ENCODE data around the gene MOGAT3. TPM values are rescaled to one million over a fixed set of nuclear protein-coding genes. Genes with fewer than 3 reads are reported as not detected.

MOGAT3 gene
- total RNA-seq, 2 donors from 2014 or later, result 1.3 TPM; not detected in 1

GRCh38 chr7:101245147-101245668 is 44.4 kb upstream of the MOGAT3 start:
- no peak overlapping the region for H3K9ac ChIP-seq (ENCODE audit: extremely low read depth, low read length, poor library complexity, severe bottlenecking)
- H3K36me3 ChIP-seq (ENCODE audit: control insufficient read depth, insufficient read depth, low read length), result peaks cover 20% of the 10 kb centered on the region

GRCh38 chr7:101244375-101245146 is 43.7 kb upstream of the MOGAT3 start, which contains the start of gene FIS1:
Gene FIS1 (minus strand): TSS chr7:101245081. CDS start chr7:101245004, 77 bp downstream.
- Mint-ChIP-seq H3K4me3 (peak within 1 kb of the TSS; percentile 90), H3K27me3 (ENCODE audit: insufficient read depth) (no peaks in the 10 kb centered on the region), H3K36me3 (ENCODE audit: low read depth) (peaks cover 29% of the 10 kb centered on the region), H3K9me3 (no peaks in the 10 kb centered on the region), H3K27ac (peak within 1 kb of the TSS; percentile 95), H3K4me1 (peaks cover 9% of the 10 kb centered on the region)
- 0 to 1% methylated on average over 16 to 45 of the region's 45 CpGs for WGBS, 2 experiments (ENCODE audit: insufficient coverage in 1 of 2, insufficient read length in 1 of 2)
- TF ChIP-seq CTCF (conservative IDR thresholded peaks at IDR 0.05), result peak; percentile 95
- Histone ChIP-seq H3K4me1 (ENCODE audit: control insufficient read depth, insufficient read depth, low read length) (peaks cover 5% of the 10 kb centered on the region), H3K27ac (ENCODE audit: low read depth, low read length) (peak within 1 kb of the TSS; percentile 59), H3K9me3 (ENCODE audit: control insufficient read depth, low read length) (no peaks in the 10 kb centered on the region), H3K4me3 (ENCODE audit: low read length) (peak within 1 kb of the TSS; percentile 100), H3K27me3 (ENCODE audit: control insufficient read depth, insufficient read depth, low read length, poor library complexity, severe bottlenecking) (no peaks in the 10 kb centered on the region), H3K36me3 (ENCODE audit: control insufficient read depth, insufficient read depth, low read length) (peaks cover 21% of the 10 kb centered on the region), H3K9ac (ENCODE audit: extremely low read depth, low read length, poor library complexity, severe bottlenecking) (peak within 1 kb of the TSS; percentile 49)
- peak; percentile 98 for DNase-seq

More at GRCh38 chr7:101245147-101245668, 44.4 kb upstream of the MOGAT3 start:
- Histone ChIP-seq H3K4me1 (ENCODE audit: control insufficient read depth, insufficient read depth, low read length) (peaks cover 5% of the 10 kb centered on the region), H3K9me3 (ENCODE audit: control insufficient read depth, low read length) (no peaks in the 10 kb centered on the region), H3K4me3 (ENCODE audit: low read length) (peak overlapping the region; percentile 100), H3K27me3 (ENCODE audit: control insufficient read depth, insufficient read depth, low read length, poor library complexity, severe bottlenecking) (no peaks in the 10 kb centered on the region), H3K27ac (ENCODE audit: low read depth, low read length) (no peak overlapping the region)
- Mint-ChIP-seq H3K4me1 (peaks cover 9% of the 10 kb centered on the region), H3K27ac (peak overlapping the region; percentile 95), H3K4me3 (peak overlapping the region; percentile 90), H3K36me3 (ENCODE audit: low read depth) (peaks cover 25% of the 10 kb centered on the region), H3K27me3 (ENCODE audit: insufficient read depth) (no peaks in the 10 kb centered on the region), H3K9me3 (no peaks in the 10 kb centered on the region)
- WGBS, 2 experiments (ENCODE audit: insufficient coverage in 1 of 2, insufficient read length in 1 of 2), result 55% methylated on average over 32 of the region's 32 CpGs
- no peak for DNase-seq
- no peak for TF ChIP-seq CTCF (conservative IDR thresholded peaks at IDR 0.05)

GRCh38 chr7:101243646-101244374 is 43.0 kb upstream of the MOGAT3 start:
- Mint-ChIP-seq H3K36me3 (ENCODE audit: low read depth) (peaks cover 27% of the 10 kb centered on the region), H3K27me3 (ENCODE audit: insufficient read depth) (no peaks in the 10 kb centered on the region), H3K4me3 (peak overlapping the region; percentile 90), H3K27ac (peak overlapping the region; percentile 95), H3K4me1 (peaks cover 9% of the 10 kb centered on the region), H3K9me3 (no peaks in the 10 kb centered on the region)
- no peak for TF ChIP-seq CTCF (conservative IDR thresholded peaks at IDR 0.05)
- no peak for DNase-seq
- no peak overlapping the region for H3K27ac ChIP-seq (ENCODE audit: low read depth, low read length)
- peak overlapping the region; percentile 100 for H3K4me3 ChIP-seq (ENCODE audit: low read length)
- H3K36me3 ChIP-seq (ENCODE audit: control insufficient read depth, insufficient read depth, low read length), result peaks cover 16% of the 10 kb centered on the region
- peaks cover 5% of the 10 kb centered on the region for H3K4me1 ChIP-seq (ENCODE audit: control insufficient read depth, insufficient read depth, low read length)
- no peaks in the 10 kb centered on the region for H3K9me3 ChIP-seq (ENCODE audit: control insufficient read depth, low read length)
- 48 to 50% methylated on average over 19 to 28 of the region's 28 CpGs for WGBS, 2 experiments (ENCODE audit: insufficient coverage in 1 of 2, insufficient read length in 1 of 2)
- no peaks in the 10 kb centered on the region for H3K27me3 ChIP-seq (ENCODE audit: control insufficient read depth, insufficient read depth, low read length, poor library complexity, severe bottlenecking)
- peak overlapping the region; percentile 49 for H3K9ac ChIP-seq (ENCODE audit: extremely low read depth, low read length, poor library complexity, severe bottlenecking)
